Stimulated activated CD4-positive, alpha-beta T cell treated with anti-CD3 and anti-CD28 coated beads, Interleukin-4, amount 100 ng/mL, for 24 hours (primary cell): Measurements from ENCODE around the gene DENND2D.

Experiments
- DNase-seq: peaks from one replicate; pipeline ENCODE4 v3.0.0-alpha.2; 2020

The DENND2D gene

GRCh38 chr1:111199881-111200801 is at the start of gene DENND2D:
Gene DENND2D, minus strand, starts transcription at chr1:111200646. Its CDS starts 187 bp downstream, at chr1:111200459.
- peak; percentile 71 for DNase-seq

DNA sequence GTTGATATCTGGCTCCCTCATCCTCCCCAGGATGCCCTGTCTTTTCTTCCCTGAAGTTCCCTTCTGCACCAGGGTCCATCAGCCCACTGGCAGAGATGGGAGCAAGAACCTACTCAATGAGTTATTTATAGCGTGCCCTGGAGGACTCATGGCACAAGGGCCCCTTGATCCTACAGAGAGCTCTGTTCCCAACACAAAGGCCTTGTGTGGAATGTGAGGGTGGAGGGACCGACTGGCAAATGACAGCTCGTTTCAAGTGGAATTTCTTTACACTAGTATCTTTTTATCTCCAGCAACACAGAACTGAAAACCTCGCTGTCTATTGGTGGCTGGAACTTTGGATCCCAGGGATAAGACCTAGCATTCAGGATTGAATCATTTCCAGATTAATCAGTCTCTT is 49.5 kb upstream of the DENND2D start:
- DNase-seq = no peak

DNA sequence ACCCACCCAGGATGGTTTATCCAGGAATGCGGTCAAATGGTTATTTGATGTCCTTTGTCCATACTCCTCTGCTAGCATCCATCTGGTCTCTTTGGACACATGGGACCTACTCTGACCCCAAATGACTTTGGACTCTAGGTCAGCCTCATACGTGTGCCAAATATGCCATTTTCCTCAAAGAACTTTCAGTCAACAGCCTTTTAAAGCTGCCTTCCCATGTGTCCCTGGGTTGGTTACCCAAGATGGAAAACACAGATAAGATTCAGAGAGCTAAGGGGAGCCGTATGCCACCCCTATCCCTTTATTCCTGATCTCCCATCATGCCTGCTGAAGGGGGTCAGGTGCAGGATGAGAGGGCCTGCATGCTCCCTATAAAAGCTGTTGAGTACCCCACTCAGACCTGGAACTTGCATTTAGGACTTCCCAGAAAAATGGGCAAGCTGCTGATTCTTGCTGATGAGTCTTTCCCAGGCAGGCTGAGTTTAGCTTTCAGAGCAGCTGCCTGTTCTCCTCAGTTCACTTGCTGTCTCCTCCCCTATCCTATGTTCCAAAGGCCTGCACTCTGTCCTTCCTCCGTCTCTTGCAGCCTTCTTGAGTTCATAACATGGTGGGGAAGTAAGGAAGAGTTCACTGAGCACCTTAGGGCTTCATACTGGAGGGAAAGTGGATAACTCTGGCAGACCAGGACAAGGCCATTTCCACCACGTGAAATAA is 46.8 kb upstream of the DENND2D start:
- no peak for DNase-seq

DNA sequence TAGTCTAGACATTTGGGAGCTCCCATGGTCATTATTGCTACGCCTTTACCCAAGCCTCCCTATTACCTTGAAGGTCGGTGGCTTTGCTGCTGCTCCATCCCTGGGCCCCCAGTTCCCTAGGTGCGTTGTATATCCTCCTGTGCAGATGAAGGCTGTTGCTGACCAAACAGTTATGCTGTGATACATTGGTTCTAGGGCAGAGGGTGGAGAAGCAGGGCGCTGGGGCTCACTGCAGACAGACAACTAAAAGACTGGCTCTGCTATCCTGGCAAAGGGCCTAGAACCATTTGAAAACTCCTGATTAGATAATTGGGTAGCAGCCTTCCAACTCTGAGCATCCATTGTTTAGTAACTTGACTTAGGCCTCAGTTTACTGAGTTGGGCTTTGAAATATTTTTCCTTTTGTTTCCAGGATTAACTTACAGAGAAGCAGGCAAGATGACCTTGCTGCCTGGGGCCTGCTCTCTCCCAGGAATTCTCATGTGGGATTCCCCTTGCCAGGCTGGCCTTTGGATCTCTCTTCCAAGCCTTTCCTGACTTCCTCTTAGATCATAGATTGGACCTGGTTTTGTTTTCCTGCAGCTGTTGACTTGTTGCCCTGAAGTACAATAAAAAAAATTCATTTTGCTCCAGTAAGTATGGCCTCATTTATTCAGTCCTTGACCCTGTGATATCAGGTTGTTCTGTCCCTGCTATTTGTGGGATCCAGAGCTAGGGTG is 42.5 kb upstream of the DENND2D start:
- DNase-seq = no peak

- DNase-seq = no peak
Measured at GRCh38 chr1:111241797-111242196, 41.4 kb upstream of the DENND2D start.

DNA sequence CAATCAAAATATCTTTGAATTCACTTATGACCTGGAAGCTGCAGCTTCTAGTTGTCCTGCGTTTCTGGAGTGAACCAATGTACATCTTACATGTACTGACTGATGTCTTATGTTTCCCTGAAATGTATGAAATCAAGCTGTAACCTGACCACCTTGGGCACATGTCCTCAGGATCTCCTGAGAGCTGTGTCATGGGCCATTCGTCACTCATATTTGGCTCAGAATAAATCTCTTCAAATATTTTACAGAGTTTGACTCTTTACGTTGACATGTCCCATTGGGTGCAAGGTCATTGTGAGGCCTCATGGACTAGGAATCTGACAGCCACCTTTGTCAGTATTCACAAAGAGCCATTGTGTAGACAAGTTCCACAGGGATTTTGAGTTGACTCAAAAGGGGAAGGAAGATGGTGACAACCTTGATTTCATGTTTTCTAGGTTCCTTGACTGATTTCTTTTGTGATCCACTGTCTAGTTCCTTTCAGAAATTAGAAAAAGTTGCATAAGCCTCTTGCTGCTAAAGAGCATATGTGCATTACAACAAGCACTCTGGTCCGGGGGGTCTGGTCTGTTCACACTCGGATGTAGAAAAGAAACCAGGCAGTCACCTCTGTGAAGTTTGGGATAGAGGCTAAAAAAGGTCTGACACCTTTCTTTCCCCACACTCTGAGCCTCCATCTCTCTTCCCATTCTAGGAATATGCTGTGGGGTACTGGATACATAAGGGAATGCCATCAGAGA is 37.8 kb upstream of the DENND2D start:
- DNase-seq = no peak

DNA sequence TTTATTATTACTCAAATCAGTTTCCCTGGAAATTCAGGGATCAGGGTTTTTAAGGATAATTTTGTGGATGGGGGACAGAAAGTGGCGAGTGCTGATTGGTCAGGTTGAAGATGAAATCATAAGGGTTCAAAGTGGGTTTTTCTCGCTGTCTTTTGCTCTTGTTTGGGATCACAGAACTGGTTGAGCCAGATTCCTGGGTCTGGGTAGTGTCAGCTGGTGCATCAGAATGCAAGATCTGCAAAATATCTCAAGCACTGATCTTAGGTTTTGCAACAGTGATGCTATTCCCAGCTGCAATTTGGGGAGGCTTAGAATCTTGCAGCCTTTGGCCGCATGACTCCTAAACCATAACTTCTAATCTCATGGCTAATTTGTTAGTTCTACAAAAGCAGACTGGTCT is 36.4 kb upstream of the DENND2D start:
- DNase-seq = no peak

DNA sequence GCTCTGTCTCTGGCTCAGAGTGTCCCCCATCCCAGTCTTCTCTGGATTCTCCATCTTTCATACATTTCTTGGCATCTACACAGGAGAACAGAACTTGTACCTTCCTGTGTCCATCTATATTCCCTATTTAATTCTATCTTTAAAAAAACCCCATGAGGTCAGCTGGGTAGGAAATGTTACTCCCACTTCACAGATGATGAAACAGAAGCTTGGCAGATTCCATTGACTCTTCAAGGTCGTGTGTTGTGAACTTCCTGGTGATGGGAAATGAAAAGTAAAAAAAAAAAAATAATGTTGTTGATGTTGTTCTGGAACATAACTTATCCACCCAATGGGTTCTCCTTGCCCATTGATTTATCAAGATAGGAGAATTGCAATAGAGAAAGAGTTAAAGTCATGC is 35.9 kb upstream of the DENND2D start:
- DNase-seq = no peak

GRCh38 chr1:111234866-111235265 is 34.4 kb upstream of the DENND2D start:
- DNase-seq = no peak

DNA sequence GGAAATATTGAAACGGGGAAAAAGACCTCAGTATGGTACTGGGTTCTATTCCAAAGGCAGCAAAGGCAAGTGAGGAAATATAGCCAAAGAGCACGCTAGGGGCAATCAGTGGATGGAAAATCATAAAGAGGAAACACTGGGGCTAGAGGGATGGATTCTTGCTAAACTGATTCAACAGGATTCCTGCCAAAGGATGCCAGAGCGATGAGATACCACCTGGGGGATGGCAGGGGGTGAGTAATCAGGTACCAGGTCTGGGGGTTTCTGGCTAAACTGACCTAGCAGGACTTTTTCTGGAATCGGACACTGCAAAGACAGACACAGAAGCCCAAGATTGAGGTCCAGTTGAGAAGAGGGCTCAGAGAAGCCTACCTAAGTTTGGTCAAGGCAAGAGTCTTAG is 33.8 kb upstream of the DENND2D start:
- no peak for DNase-seq

DNA sequence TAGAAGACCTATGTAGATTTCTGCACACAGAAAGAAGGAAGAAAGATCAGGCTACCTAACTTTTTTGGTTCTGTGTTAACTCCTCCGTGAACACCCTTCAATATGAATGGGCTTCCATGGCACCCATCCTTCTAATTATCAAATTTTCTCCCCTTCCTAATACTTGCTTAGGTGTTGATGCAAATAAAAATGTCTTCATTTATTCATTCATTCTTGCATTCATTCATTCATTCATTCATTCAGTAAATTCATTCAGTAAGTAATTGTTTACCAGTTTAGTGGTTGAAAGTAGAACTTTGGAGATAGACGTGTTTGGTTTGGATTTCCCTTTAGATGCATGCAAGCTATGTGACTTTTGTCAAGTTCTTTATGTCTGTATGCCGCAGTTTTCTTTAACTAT is 31.7 kb upstream of the DENND2D start:
- DNase-seq = no peak

- no peak for DNase-seq
Measured at GRCh38 chr1:111228748-111229126, 28.3 kb upstream of the DENND2D start.

GRCh38 chr1:111227851-111228747 is 27.7 kb upstream of the DENND2D start:
- DNase-seq = no peak

- no peak for DNase-seq
Measured at GRCh38 chr1:111227434-111227833, 27.0 kb upstream of the DENND2D start, which contains the start of gene CHI3L2. Gene CHI3L2, plus strand, starts transcription at chr1:111227713. Its CDS starts 17 bp downstream, at chr1:111227730.

DNA sequence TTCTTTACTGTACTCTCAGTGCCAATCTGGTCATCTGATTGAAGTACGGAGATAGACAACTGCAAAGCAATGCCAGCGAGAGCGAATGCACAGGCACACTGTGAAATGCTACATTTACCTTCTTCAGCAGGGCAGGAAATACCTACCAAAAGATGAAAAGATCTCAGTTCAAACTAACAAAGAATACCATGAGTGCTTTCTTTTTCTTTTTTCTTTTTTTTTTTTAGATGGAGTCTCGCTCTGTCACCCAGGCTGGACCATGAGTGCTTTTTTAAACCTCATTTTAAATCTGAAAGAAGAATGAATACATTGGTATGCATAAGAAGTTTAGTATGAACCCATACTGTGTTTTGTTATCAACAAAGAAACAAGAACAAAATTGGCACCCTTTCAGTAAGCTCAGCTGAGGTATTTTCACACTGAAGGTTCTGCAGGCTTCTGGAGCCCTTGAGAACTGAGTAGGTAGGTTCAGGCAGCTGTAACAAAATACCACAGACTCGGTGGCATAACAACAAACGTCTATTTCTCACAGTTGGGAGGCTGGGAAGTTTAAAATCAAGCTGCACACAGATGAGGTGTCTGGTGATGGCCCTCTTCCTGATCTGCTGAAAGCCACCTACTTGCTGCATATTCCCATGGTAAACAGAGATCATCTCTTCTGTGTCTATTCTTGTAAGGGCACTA is 25.4 kb upstream of the DENND2D start:
- no peak for DNase-seq

GRCh38 chr1:111225091-111225490 is 24.6 kb upstream of the DENND2D start:
- DNase-seq = no peak

- no peak for DNase-seq
Measured at GRCh38 chr1:111223126-111223685, 22.8 kb upstream of the DENND2D start.

GRCh38 chr1:111222308-111223125 is 22.1 kb upstream of the DENND2D start:
- peak; percentile 82 for DNase-seq

- DNase-seq = peak; percentile 58
Measured at GRCh38 chr1:111221633-111222291, 21.3 kb upstream of the DENND2D start.
